ENCODE measurements around the gene JMJD8.
"Not testable (repeated sequence)": the region's sequence is repeated elsewhere in the genome, so short reads cannot be mapped to it uniquely, and the experiment has no call there.

JMJD8 gene

DNA sequence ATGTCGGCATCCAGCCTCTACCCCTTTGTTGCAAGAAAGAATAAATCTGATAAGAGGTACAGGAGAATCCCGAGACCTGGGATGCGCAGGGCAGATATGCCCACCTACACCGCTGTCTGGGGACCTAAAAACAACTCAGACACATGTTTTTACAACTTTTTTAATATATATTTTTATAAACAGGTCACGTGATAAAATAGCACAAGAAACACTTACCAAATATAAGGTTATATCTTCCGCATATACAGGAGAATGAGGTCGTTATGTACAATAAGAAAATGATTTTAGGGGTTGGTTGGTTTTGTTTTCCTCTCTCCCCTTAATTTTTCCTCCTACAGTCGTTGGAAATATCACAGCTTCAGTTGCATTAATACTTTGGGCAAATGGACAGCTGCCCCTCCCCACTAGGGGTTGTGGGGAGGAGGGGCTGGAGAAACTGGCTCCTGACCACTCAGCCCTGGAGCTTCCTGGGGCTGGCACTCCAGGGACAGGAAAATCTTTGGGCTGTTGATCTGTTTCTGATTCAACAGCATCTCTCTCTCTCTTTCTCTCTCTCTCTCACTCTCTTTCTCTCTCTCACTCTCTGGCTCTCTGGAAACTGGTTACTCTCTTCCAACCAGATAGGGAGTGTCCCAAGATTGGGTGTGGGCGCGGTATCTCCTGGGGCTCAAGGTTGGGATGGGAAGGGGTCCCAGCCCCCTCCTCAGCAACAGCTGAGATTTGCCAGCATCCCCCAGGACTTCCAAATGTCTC lies 8.4 kb upstream of the JMJD8 start:
- DNase-seq (ENCODE audit: low read depth in 2 of 2): no peak

DNA sequence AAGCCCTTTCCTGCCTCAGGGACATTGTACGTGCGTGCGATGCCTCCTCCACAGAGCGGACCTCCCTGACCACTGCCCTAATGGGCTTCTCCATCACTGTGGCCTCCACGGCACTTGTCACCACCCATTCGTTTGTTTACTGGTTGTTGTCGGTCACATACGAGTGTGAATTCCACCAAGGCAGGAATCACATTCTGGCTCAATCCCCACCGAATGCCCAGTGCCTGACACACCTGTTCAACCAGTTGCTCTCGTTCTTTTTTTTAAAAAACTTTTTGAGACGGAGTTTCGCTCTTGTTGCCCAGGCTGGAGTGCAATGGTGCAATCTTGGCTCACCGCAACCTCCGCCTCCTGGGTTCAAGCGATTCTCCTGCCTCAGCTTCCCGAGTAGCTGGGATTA lies 7.1 kb upstream of the JMJD8 start:
- not testable (repeated sequence) for DNase-seq (ENCODE audit: low read depth in 2 of 2)

DNA sequence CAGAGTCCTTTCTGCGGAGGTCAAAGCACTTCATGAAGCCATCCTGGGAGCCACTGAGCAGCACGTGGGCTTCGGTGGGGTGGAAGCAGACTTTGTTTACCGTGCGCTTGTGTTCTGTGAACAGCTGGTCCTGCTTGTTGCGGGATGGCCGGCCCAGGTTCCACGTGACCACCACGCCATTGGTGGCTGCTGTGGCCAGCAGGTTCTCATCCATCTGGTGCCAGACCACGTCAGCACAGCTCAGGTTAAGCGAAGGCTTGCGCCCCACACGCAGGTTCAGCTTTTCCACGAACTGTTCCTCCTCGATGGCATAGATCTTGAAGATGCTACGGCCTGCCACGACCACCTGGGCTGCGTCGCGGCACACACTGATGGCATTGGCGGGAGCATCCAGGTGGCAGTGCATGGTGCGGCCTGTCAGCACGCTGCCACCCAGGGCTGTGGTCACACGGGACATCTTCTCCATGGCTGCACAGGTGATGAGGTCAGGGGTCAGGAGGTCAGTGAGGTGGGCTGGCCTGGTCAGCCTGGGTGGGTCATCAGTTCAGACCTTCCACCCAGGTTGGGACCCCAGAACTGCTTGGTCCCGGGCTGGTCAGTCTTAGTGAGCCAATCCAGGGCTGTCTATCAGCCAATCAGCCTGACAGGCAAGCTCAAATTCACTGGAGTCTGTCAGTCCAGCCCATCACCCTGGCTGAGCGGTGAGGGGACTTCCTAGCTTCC lies 5.2 kb upstream of the JMJD8 start:
- DNase-seq (ENCODE audit: low read depth in 2 of 2): no peak

DNA sequence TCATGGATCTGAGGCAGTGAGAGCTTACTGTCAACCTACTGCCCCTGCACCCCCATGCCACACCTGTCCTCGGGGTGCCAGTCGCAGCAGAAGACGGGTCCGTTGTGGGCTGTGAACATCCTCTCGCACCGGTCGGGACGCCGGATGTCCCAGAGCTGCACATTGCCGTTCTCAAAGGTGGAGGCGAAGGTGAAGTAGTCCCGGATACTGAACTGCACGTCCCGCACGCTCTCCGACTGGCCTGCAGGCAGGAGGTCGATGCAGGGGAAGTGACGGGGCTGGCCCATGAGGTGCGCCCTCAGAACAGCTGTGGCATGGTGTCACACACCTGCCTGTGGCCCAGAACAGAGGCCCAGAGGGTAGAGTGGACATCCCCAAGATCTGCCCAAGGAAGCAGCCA lies 3.4 kb upstream of the JMJD8 start:
- DNase-seq (ENCODE audit: low read depth in 2 of 2): no peak

DNA sequence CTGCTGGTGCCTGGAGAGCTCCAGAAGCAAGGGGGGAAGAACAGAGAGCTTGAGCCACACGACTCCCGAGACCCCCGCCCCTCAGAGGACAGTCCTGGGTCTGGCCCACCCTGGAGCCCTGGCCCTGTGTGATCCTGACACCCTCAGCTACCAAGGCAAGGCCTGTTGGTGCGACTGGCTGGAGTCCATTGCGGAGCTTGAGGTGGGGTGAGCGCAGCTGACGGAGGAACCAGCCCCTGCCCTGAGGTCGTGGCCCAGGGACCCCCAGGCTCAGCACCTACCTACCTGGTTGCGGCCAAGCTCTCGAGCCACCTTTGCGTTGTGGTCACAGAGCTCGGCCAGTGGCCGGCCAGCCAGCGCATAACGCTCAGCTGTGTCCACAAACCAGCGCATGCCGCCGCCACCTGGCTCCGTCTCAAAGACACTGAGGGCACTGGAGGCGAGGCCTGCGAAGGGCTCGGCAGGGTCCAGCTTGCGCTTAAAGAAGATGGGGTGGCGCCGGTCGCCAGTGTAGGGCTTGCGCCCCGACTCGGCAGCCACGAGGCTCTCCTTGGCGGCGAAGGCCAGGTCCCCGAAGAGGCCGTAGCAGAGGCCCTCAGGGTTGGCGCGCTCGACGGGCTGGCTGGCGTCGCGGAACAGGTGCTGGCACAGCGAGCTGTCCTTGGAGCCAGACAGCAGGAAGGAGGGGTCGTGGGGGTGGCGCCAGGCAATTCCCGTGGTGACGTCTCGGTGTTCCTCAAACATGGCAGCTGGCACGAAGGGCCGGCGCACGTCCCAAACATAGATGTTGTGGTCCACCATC lies 2.5 kb upstream of the JMJD8 start:
- DNase-seq (ENCODE audit: low read depth in 2 of 2): no peak

DNA sequence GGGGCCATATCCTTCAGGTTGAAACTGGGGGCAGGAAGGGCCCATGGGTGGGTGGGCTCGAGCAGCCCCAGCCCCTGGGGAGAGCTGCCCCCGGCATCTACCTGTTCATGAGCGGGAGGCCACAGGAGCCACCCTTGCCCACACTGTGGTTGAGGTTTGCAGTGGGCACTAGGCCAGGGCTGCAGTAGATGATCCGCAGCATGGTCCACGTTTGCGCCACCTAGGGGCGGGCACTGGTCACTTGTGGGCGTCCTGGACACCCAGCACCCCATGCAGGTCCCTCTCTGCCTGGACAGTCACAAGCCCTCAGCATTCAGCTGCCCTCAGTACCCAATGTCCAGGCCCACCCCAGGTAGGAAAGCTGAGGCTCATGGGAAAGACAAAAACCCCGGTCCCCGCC lies 1.8 kb upstream of the JMJD8 start:
- DNase-seq (ENCODE audit: low read depth in 2 of 2): no peak

DNA sequence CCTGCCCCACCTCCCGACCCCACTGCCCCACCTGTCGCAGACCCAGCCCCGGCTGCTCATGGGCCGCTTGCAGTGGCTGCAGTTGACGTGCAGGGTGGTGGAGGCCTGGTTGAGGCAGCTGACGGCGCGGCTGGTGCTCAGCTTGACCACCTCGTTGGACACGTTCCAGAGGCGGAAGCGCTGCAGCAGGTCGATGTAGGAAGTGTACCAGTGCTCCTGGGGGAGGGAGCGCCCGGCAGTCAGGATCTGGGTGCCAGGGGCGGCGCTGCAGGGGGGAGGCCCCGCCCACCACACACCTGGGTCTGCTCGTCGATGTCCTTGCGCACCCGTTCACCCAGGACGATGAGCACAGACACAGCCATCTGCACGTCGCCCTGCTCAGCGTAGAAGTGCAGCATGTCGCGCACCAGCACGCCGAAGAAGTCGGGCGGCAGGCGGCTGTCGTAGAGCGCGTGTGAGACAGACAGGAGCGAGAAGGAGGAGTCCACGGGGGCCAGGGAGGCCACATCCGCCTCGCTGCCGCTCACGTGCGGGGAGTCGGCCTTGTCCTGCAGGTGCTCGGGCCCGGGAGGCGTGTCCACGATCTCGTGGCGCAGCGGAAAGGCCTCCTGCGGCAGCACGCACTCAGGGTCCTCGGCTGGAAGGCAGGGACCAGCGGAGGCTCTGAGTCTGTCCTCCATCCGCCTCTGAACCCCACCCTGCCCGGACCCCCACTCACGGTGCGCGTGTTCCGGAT lies 995 bp upstream of the JMJD8 start:
- no peak for DNase-seq (ENCODE audit: low read depth in 2 of 2)

DNA sequence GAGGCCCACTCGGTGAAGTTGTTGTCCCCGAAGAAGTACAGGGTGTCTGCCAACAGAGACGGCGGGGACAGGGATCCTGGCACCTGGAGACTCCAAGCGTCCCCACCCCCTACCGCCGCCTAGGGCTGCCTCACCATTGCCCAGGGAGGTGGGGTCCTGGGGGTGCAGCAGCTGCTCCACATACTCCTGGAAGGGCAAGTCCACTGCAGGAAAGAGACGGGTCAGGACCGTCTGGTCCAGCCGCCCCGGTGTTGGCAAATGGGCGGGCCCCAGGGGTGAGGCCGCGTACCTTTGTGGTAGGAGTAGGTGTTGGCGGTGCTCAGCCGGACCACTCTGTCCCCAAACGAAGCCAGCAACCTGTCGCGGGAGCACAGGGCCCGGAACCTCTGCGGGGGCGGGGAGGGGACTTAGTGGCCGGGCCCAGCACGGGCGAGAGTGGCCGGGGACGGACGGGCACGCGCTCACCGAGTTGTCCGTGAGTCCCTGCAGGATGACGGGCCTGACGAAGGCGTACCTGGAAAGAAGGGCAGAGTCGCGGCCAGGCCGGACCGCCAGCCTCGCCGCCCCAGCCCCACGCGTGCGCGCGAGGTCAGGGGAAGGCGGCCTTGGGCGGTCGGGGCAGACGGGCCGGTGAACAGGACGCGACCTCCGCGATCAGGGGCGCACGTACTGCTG lies 601 bp downstream of the JMJD8 start:
- DNase-seq (ENCODE audit: low read depth in 2 of 2): no peak

DNA sequence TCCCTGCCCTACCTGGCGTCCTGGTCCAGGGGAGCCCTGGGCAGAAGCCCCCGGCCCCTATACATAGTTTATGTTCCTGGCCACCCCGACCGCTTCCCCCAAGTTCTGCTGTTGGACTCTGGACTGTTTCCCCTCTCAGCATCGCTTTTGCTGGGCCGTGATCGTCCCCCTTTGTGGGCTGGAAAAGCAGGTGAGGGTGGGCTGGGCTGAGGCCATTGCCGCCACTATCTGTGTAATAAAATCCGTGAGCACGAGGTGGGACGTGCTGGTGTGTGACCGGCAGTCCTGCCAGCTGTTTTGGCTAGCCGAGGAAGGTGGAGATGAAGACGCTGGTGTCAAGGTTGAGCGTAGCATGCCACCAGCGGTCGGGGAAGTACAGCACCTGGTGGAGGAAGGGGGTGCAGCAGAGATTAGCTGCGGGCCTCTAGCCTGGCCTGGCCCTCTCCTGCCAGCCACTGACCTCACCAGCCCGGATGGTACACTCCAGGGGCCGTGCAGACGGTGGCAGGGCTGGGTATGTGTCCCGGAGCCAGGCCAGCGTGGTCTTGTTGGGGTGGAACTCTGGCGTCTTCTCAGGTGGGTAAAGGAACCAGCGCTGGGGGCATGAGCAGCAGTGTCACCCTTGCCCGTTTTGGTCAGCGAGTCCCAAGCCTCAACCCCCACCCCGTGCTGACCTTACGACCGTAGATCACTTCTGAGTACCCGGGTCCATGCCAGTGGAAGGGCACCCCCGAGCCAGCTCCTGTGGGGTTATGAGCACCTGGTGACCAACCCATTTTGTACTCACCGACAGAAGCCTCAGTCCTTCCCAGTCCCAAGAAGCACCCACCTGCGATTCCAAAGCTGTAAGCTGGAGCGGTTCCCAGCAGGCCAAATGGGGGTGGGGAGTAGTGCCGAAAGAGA lies 1.4 kb downstream of the JMJD8 start:
- no peak for DNase-seq (ENCODE audit: low read depth in 2 of 2)

DNA sequence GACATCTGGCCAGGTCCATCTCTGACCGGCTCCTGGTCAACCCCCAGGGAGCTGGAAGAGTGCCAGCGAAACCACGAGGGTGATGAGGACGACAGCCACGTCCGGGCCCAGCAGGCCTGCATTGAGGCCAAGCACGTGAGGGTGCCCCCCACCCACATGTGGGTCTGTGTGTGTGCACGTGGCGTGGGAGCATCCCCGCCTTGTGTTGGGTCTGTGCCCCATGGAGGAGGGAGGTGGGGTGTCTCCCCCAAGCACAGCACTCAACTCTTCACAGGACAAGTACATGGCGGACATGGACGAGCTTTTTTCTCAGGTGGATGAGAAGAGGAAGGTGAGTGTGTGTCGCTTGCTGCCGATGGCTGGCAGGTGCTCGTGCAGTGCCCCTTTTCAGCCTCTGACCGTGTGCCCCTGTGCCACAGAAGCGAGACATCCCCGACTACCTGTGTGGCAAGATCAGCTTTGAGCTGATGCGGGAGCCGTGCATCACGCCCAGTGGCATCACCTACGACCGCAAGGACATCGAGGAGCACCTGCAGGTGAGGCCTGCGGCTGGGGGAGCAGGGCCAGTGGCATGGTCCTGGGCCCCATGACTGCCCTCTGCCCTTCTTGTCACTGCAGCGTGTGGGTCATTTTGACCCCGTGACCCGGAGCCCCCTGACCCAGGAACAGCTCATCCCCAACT lies 2.2 kb downstream of the JMJD8 start:
- no peak for DNase-seq (ENCODE audit: low read depth in 2 of 2)

DNA sequence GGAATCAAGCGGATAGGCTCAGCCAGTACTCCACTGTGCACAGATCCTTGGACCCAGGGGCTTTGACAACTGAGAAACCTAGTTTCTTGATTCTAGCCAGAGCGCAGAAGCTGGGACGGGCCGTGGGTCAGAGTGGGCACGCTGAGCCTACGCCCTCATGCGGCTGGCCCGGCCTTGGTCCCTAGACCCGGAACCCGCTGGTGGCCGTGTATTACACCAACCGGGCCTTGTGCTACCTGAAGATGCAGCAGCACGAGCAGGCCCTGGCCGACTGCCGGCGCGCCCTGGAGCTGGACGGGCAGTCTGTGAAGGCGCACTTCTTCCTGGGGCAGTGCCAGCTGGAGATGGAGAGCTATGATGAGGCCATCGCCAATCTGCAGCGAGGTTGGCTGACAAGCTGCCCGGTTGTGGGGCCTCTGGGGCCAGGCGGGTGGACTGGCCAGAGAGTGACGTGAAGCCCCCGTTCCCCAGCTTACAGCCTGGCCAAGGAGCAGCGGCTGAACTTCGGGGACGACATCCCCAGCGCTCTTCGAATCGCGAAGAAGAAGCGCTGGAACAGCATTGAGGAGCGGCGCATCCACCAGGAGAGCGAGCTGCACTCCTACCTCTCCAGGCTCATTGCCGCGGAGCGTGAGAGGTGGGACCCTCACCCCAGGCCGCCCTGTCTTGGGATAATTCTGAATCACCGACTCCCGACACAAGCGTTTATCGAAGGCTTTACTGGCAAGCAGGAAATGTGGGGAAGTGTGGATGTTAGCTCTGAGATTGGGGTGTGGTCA lies 3.0 kb downstream of the JMJD8 start:
- DNase-seq (ENCODE audit: low read depth in 2 of 2): no peak

DNA sequence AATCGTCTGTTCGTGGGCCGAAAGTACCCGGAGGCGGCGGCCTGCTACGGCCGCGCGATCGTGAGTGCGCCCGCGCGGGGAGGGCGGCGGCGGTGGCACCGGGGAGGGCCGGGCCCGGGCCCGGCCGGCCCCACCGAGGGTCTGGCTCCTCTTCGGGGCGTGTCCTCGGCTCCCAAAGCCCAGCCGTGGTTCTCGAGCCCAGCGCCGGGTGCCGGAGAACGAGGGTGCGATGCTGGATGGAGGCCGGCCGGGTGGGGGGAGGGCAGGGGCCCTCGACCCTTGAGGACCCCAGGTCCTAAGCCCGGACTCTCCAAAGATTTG lies 3.5 kb downstream of the JMJD8 start:
- DNase-seq (ENCODE audit: low read depth in 2 of 2): no peak

DNA sequence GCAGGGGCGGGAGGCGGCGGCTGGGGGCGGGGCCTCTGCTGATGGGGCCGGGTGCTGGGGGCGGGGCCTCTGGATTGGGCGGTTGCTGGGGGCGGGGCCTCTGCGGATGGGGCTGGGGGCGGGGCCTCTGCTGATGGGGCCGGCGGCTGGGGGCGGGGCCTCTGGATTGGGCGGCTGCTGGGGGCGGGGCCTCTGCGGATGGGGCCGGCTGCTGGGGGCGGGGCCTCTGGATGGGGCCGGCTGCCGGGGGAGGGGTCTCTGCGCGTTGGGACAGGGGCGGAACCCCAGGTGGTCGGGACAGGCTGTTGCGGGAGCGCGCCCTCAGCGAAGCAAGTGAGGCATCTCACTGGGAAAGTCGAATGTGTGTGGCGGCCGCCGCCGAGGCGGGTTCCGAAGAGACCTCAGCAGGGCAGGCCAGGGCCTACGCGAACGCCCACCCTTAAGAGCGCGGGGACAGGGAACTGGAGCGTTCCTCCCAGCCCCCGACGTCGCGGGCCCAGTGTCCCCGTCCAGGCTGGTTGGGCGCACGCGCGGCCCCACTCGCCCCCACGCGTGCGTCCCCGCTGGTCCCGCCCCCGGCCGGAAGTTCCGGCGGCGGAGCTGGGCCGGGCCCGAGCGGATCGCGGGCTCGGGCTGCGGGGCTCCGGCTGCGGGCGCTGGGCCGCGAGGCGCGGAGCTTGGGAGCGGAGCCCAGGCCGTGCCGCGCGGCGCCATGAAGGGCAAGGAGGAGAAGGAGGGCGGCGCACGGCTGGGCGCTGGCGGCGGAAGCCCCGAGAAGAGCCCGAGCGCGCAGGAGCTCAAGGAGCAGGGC lies 4.1 kb downstream of the JMJD8 start, which contains the start of gene STUB1:
Gene STUB1, plus strand, starts transcription at position 597 of the 811 bp plus-strand sequence. Its CDS starts 116 bp downstream, at position 713.
- DNase-seq (ENCODE audit: low read depth in 2 of 2): peak; percentile 84 to 87

DNA sequence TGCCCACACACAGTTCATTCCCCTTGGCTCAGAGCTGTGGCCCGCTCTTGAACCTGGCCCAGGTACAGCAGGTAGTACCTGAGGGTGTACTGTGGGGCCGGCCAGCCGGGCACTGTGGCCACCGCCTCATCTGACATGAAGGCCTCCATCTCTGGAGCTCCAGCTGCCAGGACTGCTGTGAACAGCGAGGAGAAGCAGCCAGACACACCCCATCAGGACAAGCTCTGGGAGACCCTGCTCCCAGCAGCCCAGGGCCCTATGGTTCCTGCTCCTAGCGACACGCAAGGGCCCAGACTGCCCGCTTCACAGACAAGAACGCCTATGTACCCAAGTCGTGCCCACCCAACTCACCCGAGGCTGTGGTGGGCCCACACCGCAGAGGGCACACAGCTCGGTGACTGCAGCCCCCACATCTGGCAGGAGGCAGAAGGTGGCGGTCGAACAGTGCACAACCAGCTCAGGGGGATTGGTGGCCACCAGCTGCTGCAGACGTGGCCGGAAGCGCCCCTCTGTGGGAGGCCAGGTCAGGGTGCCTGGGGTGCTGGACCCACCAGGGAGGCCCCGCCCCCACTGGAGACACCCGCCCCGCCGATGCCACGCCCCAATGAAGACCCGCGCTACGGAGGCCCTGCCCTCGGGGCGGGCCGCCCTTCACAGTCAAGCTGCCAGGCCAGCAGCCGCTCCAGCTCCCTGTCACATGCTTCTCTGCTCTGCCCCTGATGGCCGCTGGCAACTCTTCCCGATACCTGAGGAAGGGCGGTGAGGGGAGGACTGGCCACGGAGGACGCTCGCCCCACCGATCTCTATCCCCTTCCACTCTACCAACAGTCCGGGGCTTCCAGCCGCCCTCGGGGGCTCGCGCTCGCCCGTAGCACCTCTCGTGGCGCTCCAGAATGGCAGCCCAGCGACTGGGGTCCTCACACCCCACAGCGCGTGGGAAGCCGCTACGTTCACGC lies 5.0 kb downstream of the JMJD8 start:
- DNase-seq (ENCODE audit: low read depth in 2 of 2): peak; percentile 33 to 40

DNA sequence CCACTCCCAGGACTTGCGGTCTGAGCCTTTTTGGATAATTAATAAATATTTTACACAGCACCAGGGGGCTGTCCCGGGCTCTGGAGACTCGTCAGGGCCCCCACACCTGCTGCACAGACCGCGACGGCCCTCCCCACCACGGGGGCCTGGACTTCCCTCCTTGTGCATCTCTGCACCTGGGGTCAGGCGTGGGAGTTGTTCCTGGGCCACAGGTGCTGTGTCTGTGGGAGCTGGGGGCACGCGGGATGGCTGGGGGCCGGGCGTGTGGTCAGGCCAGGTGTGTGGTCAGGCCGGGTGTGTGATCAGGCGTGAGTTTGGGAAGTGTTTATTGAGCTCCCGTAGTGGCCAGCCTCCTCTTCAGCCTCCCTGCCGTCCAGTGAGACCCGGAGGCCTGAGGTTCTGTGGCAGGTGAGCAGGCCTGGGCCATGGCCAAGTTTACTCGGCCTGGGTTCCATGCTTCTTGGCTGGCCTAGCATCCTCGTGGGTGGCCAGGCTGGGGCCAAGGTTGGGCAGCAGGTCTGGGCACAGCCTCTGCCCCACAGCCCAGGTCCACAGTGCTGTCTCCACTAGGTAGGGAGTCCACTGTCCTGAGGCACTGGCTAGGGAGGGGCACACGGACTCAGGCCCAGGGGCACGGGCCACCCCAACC lies 5.8 kb downstream of the JMJD8 start:
- no peak for DNase-seq (ENCODE audit: low read depth in 2 of 2)
